PC-3 (cell line): ENCODE data around the gene RBM12. TPM values are rescaled to one million over a fixed set of nuclear protein-coding genes. Genes with fewer than 3 reads are reported as not detected.

Experiments used
- ATAC-seq: fragments of 200-7000 bp; cut with Tn5 transposase; 2 replicates; pipeline ENCODE4 v1.9.1; 2020; ENCODE audit warnings: mild to moderate bottlenecking, moderate library complexity
- BruUV-seq: library from RNA; stranded (reverse); fragments of 400-500 nt; replicated peaks from 2 replicates; lab custom pipeline; 2021; lab: Mats Ljungman, UMichigan
- CTCF ChIA-PET: fragments of 300-600 bp; sonication (Branson Sonifier 250); formaldehyde crosslinking; loops from one replicate; lab custom pipeline; 2022; ENCODE audit warnings: antibody characterized with exemption; lab: Charles Lee
- POLR2A ChIA-PET: fragments of 300-600 bp; sonication (Branson Sonifier 250); formaldehyde crosslinking; loops from one replicate; lab custom pipeline; 2022; ENCODE audit warnings: antibody characterized with exemption; ENCODE audit not compliant: unreplicated experiment; lab: Charles Lee
- DNase-seq: peaks from one replicate; pipeline ENCODE4 v3.0.0-alpha.2; 2015
- H2AFZ ChIP-seq: fragments of 300-600 bp; sonication (generic); 2 replicates; pipeline ENCODE4 v1.6.0; 2016; ENCODE audit warnings: antibody characterized with exemption, low read length
- H3F3A ChIP-seq: fragments of 300-600 bp; sonication (generic); one replicate; pipeline ENCODE4 v1.6.0; 2017; ENCODE audit warnings: antibody characterized with exemption, low read length, control low read depth, mild to moderate bottlenecking; ENCODE audit not compliant: unreplicated experiment
- H3K27ac ChIP-seq: fragments of 300-600 bp; sonication (generic); 2 replicates; pipeline ENCODE4 v1.5.1; 2016; ENCODE audit warnings: mild to moderate bottlenecking, low read length
- H3K27me3 ChIP-seq: fragments of 300-600 bp; sonication (generic); 2 replicates; pipeline ENCODE4 v1.6.1; 2016; ENCODE audit warnings: low read length, mixed read lengths
- H3K36me3 ChIP-seq: fragments of 300-600 bp; sonication (generic); 2 replicates; pipeline ENCODE4 v1.6.1; 2016; ENCODE audit warnings: low read depth, mixed run types, low read length, mixed read lengths
- H3K4me1 ChIP-seq: fragments of 300-600 bp; sonication (generic); 2 replicates; pipeline ENCODE4 v1.5.1; 2016; ENCODE audit warnings: low read length; ENCODE audit not compliant: insufficient read depth
- H3K4me2 ChIP-seq: fragments of 300-600 bp; sonication (generic); 2 replicates; pipeline ENCODE4 v1.6.0; 2016; ENCODE audit warnings: low read length
- H3K4me3 ChIP-seq: fragments of 300-600 bp; sonication (generic); 2 replicates; pipeline ENCODE4 v1.5.1; 2016; ENCODE audit warnings: mild to moderate bottlenecking, low read length, mixed read lengths
- H3K79me2 ChIP-seq: fragments of 300-600 bp; sonication (generic); 2 replicates; pipeline ENCODE4 v1.6.1; 2017; ENCODE audit warnings: low read length, mixed read lengths
- H3K9ac ChIP-seq: fragments of 300-600 bp; sonication (generic); 2 replicates; pipeline ENCODE4 v1.6.0; 2016; ENCODE audit warnings: mild to moderate bottlenecking, low read length
- H3K9me2 ChIP-seq: fragments of 300-600 bp; sonication (generic); replicated peaks from 2 replicates; pipeline ENCODE4 v1.6.1; 2016; ENCODE audit warnings: mixed run types, low read length, mixed read lengths
- H3K9me3 ChIP-seq: fragments of 300-600 bp; sonication (generic); 2 replicates; pipeline ENCODE4 v1.6.1; 2016; ENCODE audit warnings: low read length, mixed read lengths
- H4K20me1 ChIP-seq: fragments of 300-600 bp; sonication (generic); 2 replicates; pipeline ENCODE4 v1.6.1; 2016; ENCODE audit warnings: low read length, mixed read lengths
- CTCF ChIP-seq: fragments of 300-600 bp; sonication (generic); conservative IDR thresholded peaks from 2 replicates; pipeline ENCODE4 v1.5.1; 2017; ENCODE audit warnings: antibody characterized with exemption, low read depth, mild to moderate bottlenecking, low read length
- EZH2 ChIP-seq: fragments of 300-600 bp; sonication (generic); IDR thresholded peaks from one replicate; pipeline ENCODE4 v1.6.1; 2017; ENCODE audit warnings: antibody characterized with exemption, mild to moderate bottlenecking, low read length; ENCODE audit not compliant: unreplicated experiment
- EZH2phosphoT487 ChIP-seq: fragments of 300-600 bp; sonication (generic); IDR thresholded peaks from 2 replicates; pipeline ENCODE4 v1.6.1; 2018; ENCODE audit warnings: mild to moderate bottlenecking, antibody characterized with exemption, low read length, borderline replicate concordance
- intact Hi-C: fragments of 100-400 bp; cut with micrococcal nuclease; formaldehyde crosslinking; loops from 2 replicates; pipeline ENCODE4 v1.9.0; 2023
- total RNA-seq: library from RNA; depleted of rRNA; stranded (reverse); fragments of >200 nt; gene quantifications from 2 replicates; pipeline ENCODE4 v1.2.3, GENCODE V29; 2014

Gene RBM12
- total RNA-seq, 1 experiment from 2014 or later, result 53.6 TPM

- peaks cover 9% of the 10 kb centered on the region for H3K4me1 ChIP-seq
- POLR2A ChIA-PET, result no interaction called here
- TF ChIP-seq CTCF (no peak), EZH2 (no peak), EZH2phosphoT487 (no peak)
- no peak overlapping the region for H2AFZ ChIP-seq
- no peak overlapping the region for H3K9ac ChIP-seq
- no peak overlapping the region for H3K27ac ChIP-seq
- H4K20me1 ChIP-seq, result no peaks in the 10 kb centered on the region
- H3K4me2 ChIP-seq, result no peak overlapping the region
- no peaks in the 10 kb centered on the region for H3K9me3 ChIP-seq
- ATAC-seq, result no peak
- no peaks in the 10 kb centered on the region for H3F3A ChIP-seq
- H3K27me3 ChIP-seq, result no peaks in the 10 kb centered on the region
- DNase-seq, result no peak
- intact Hi-C loops, result no loop called here
- CTCF ChIA-PET, result no interaction called here
- H3K9me2 ChIP-seq, result no peaks in the 10 kb centered on the region
- BruUV-seq, result no TSS peak
- H3K36me3 ChIP-seq, result peaks cover 53% of the 10 kb centered on the region
- H3K4me3 ChIP-seq, result no peak overlapping the region
- peaks cover 5% of the 10 kb centered on the region for H3K79me2 ChIP-seq
Measured at GRCh38 chr20:35630636-35631035, 34.1 kb downstream of the RBM12 start.

- no peaks in the 10 kb centered on the region for H3K79me2 ChIP-seq
- no peak for TF ChIP-seq EZH2
- no peak for TF ChIP-seq CTCF
- TF ChIP-seq EZH2phosphoT487, result no peak
- no peak overlapping the region for H3K27ac ChIP-seq
- ATAC-seq, result no peak
- no peak overlapping the region for H3K9ac ChIP-seq
- no peak overlapping the region for H3K4me2 ChIP-seq
- H3K9me3 ChIP-seq, result no peaks in the 10 kb centered on the region
- no peak overlapping the region for H2AFZ ChIP-seq
- H3K9me2 ChIP-seq, result no peaks in the 10 kb centered on the region
- H4K20me1 ChIP-seq, result no peaks in the 10 kb centered on the region
- ChIA-PET POLR2A (interaction anchor here (0.7 kb wide), 1 partner anchor 589 kb away, joined by 3 read pairs; no protein-coding TSS in a partner anchor), CTCF (no interaction called here)
- H3K36me3 ChIP-seq, result peaks cover 57% of the 10 kb centered on the region
- H3K27me3 ChIP-seq, result no peaks in the 10 kb centered on the region
- H3F3A ChIP-seq, result no peaks in the 10 kb centered on the region
- intact Hi-C loops, result no loop called here
- DNase-seq, result no peak
- no TSS peak for BruUV-seq
- H3K4me3 ChIP-seq, result no peak overlapping the region
- peaks cover 13% of the 10 kb centered on the region for H3K4me1 ChIP-seq
Measured at GRCh38 chr20:35629427-35630145, 35.1 kb downstream of the RBM12 start.

- Histone ChIP-seq H3K27me3 (no peaks in the 10 kb centered on the region), H3K36me3 (peaks cover 48% of the 10 kb centered on the region), H3K4me1 (peaks cover 13% of the 10 kb centered on the region), H3K4me3 (no peak overlapping the region), H4K20me1 (no peaks in the 10 kb centered on the region), H3K9ac (no peak overlapping the region), H3F3A (no peaks in the 10 kb centered on the region), H3K4me2 (no peak overlapping the region), H3K9me2 (no peaks in the 10 kb centered on the region), H3K79me2 (no peaks in the 10 kb centered on the region), H3K9me3 (no peaks in the 10 kb centered on the region), H2AFZ (no peak overlapping the region), H3K27ac (no peak overlapping the region)
- POLR2A ChIA-PET, result no interaction called here
- CTCF ChIA-PET, result no interaction called here
- intact Hi-C loops, result no loop called here
- no peak for ATAC-seq
- TF ChIP-seq EZH2phosphoT487, result no peak
- no peak for TF ChIP-seq EZH2
- TF ChIP-seq CTCF, result no peak
- no peak for DNase-seq
- BruUV-seq, result no TSS peak
Measured at GRCh38 chr20:35627121-35627520, 37.6 kb downstream of the RBM12 start.
